Activated CD4-positive, alpha-beta T cell treated with anti-CD3 and anti-CD28 coated beads for 48 hours (primary cell): ENCODE measurements around the gene CDC42EP5.
"Not testable (repeated sequence)": the region's sequence is repeated elsewhere in the genome, so short reads cannot be mapped to it uniquely, and the experiment has no call there.

Source experiments
- DNase-seq: peaks from one replicate; pipeline ENCODE4 v3.0.0-alpha.2; 2020

Gene CDC42EP5

GRCh38 chr19:54473071-54473891 is at the start of gene CDC42EP5:
TSS of gene CDC42EP5 (minus strand) at chr19:54473296. CDS start at chr19:54465547, 7,749 bp downstream.
- DNase-seq: no peak

- DNase-seq: no peak
Measured at GRCh38 chr19:54521860-54522513, 48.9 kb upstream of the CDC42EP5 start.

GRCh38 chr19:54521022-54521859 is 48.1 kb upstream of the CDC42EP5 start:
- DNase-seq: peak; percentile 27

- peak; percentile 55 for DNase-seq
Measured at GRCh38 chr19:54518844-54519243, 45.7 kb upstream of the CDC42EP5 start.

- DNase-seq: peak; percentile 73
Measured at GRCh38 chr19:54517483-54517882, 44.4 kb upstream of the CDC42EP5 start.

- DNase-seq: no peak
Measured at GRCh38 chr19:54515156-54515555, 42.1 kb upstream of the CDC42EP5 start.

- not testable (repeated sequence) for DNase-seq
Measured at GRCh38 chr19:54509200-54509940, 36.3 kb upstream of the CDC42EP5 start.

GRCh38 chr19:54508487-54508886 is 35.4 kb upstream of the CDC42EP5 start:
- not testable (repeated sequence) for DNase-seq

- DNase-seq: no peak
Measured at GRCh38 chr19:54507824-54508223, 34.7 kb upstream of the CDC42EP5 start.

GRCh38 chr19:54507038-54507717 is 34.1 kb upstream of the CDC42EP5 start:
- not testable (repeated sequence) for DNase-seq

- DNase-seq: no peak
Measured at GRCh38 chr19:54506079-54506478, 33.0 kb upstream of the CDC42EP5 start.

GRCh38 chr19:54505542-54505941 is 32.4 kb upstream of the CDC42EP5 start:
- not testable (repeated sequence) for DNase-seq

- peak; percentile 26 for DNase-seq
Measured at GRCh38 chr19:54502518-54503048, 29.5 kb upstream of the CDC42EP5 start, which contains the start of gene LAIR2. TSS of gene LAIR2 (plus strand) at chr19:54502831. CDS start at chr19:54502919, 88 bp downstream.

GRCh38 chr19:54498451-54498772 is 25.3 kb upstream of the CDC42EP5 start:
- not testable (repeated sequence) for DNase-seq

- DNase-seq: peak; percentile 15
Measured at GRCh38 chr19:54497747-54498450, 24.8 kb upstream of the CDC42EP5 start.

GRCh38 chr19:54495284-54495683 is 22.2 kb upstream of the CDC42EP5 start:
- DNase-seq: not testable (repeated sequence)

GRCh38 chr19:54493967-54494585 is 21.0 kb upstream of the CDC42EP5 start:
- no peak for DNase-seq

- not testable (repeated sequence) for DNase-seq
Measured at GRCh38 chr19:54493056-54493455, 20.0 kb upstream of the CDC42EP5 start.

GRCh38 chr19:54492568-54492967 is 19.5 kb upstream of the CDC42EP5 start:
- no peak for DNase-seq

GRCh38 chr19:54489766-54490165 is 16.7 kb upstream of the CDC42EP5 start:
- no peak for DNase-seq
